CD14-positive monocyte (primary cell): ENCODE results near the gene AKAP3. TPM values are rescaled to one million over a fixed set of nuclear protein-coding genes. Genes with fewer than 3 reads are reported as not detected.

Experiments used
- DNase-seq, 3 donors: peaks; one replicate each; pipeline ENCODE4 v3.0.0-alpha.2; 2011 to 2022
- H2AFZ ChIP-seq: 2 replicates; pipeline ENCODE4 v1.6.0; 2012; ENCODE audit warnings: mild to moderate bottlenecking, low read depth, low read length, inconsistent platforms; ENCODE audit not compliant: insufficient read depth, poor library complexity, severe bottlenecking
- H3K27ac ChIP-seq, 2 donors: 1 replicate in 1 of 2; 2 replicates in 1 of 2; pipeline ENCODE4 v1.5.1; 2012 to 2013; ENCODE audit warnings: low read length in 2 of 2, control low read depth in 1 of 2, inconsistent platforms in 1 of 2, low read depth in 1 of 2, mild to moderate bottlenecking in 1 of 2
- H3K27me3 ChIP-seq, 2 donors: one replicate each; pipeline versions ENCODE4 v1.6.0 to v1.6.1; 2011 to 2013; ENCODE audit warnings: low read length in 2 of 2; ENCODE audit not compliant: control insufficient read depth in 2 of 2, insufficient read depth in 2 of 2
- H3K36me3 ChIP-seq, 2 donors: replicated peaks in 1 of 2; 1 replicate in 1 of 2; 2 replicates in 1 of 2; pipeline versions ENCODE4 v1.5.1 to v1.6.1; 2012 to 2013; ENCODE audit warnings: low read length in 2 of 2, control low read depth in 1 of 2, inconsistent platforms in 1 of 2, mild to moderate bottlenecking in 1 of 2; ENCODE audit not compliant: insufficient read depth in 2 of 2, control insufficient read depth in 1 of 2
- H3K4me1 ChIP-seq, 2 donors: 1 replicate in 1 of 2; 2 replicates in 1 of 2; pipeline versions ENCODE4 v1.5.1 to v1.6.1; 2012 to 2013; ENCODE audit warnings: low read length in 2 of 2, control low read depth in 1 of 2, inconsistent platforms in 1 of 2, mild to moderate bottlenecking in 1 of 2, moderate library complexity in 1 of 2; ENCODE audit not compliant: insufficient read depth in 2 of 2, control insufficient read depth in 1 of 2
- H3K4me2 ChIP-seq: replicated peaks from 2 replicates; pipeline ENCODE3; 2012; ENCODE audit warnings: low read length, moderate library complexity, mild to moderate bottlenecking; ENCODE audit not compliant: poor library complexity, severe bottlenecking; ENCODE audit errors: extremely low read depth
- H3K4me3 ChIP-seq, 3 experiments: fragments of 200-600 bp in 1 of 3; sonication (generic) in 1 of 3; replicated peaks in 1 of 3; 1 replicate in 2 of 3; 2 replicates in 1 of 3; pipeline ENCODE4 v1.5.1; 2011 to 2013; ENCODE audit warnings: low read length in 3 of 3, mild to moderate bottlenecking in 3 of 3, control low read depth in 2 of 3, low read depth in 2 of 3, inconsistent platforms in 1 of 3, moderate library complexity in 1 of 3
- H3K79me2 ChIP-seq: 2 replicates; pipeline ENCODE4 v1.6.0; 2012; ENCODE audit warnings: mild to moderate bottlenecking, control low read depth, inconsistent platforms, low read length, moderate library complexity; ENCODE audit not compliant: insufficient read depth
- H3K9ac ChIP-seq: 2 replicates; pipeline ENCODE4 v1.6.0; 2017; ENCODE audit warnings: low read length, mild to moderate bottlenecking; ENCODE audit not compliant: insufficient read depth, poor library complexity, severe bottlenecking
- H3K9me3 ChIP-seq, 2 donors: replicated peaks in 1 of 2; 1 replicate in 1 of 2; 2 replicates in 1 of 2; pipeline versions ENCODE4 v1.5.1 to v1.6.1; 2012 to 2013; ENCODE audit warnings: low read length in 2 of 2, control low read depth in 1 of 2; ENCODE audit not compliant: control insufficient read depth in 1 of 2, insufficient read depth in 1 of 2
- H4K20me1 ChIP-seq: 2 replicates; pipeline ENCODE4 v1.6.0; 2012; ENCODE audit warnings: mild to moderate bottlenecking, low read length, control low read depth, moderate library complexity; ENCODE audit not compliant: insufficient read depth
- H3K27ac Mint-ChIP-seq, 7 donors: one replicate each; pipeline ENCODE4 v1.8.0; 2020; ENCODE audit warnings: mild to moderate bottlenecking in 7 of 7, mixed read lengths in 7 of 7, moderate library complexity in 6 of 7, inconsistent platforms in 2 of 7
- H3K27me3 Mint-ChIP-seq, 3 donors: one replicate each; pipeline ENCODE4 v1.8.0; 2021 to 2022; ENCODE audit warnings: low read depth in 3 of 3, mild to moderate bottlenecking in 3 of 3, mixed read lengths in 3 of 3, moderate library complexity in 3 of 3, inconsistent platforms in 1 of 3
- H3K36me3 Mint-ChIP-seq, 2 donors: one replicate each; pipeline ENCODE4 v1.8.0; 2020; ENCODE audit warnings: mixed read lengths in 2 of 2, inconsistent platforms in 1 of 2, mild to moderate bottlenecking in 1 of 2
- H3K4me1 Mint-ChIP-seq: one replicate; pipeline ENCODE4 v1.8.0; 2020; ENCODE audit warnings: mild to moderate bottlenecking, mixed read lengths
- H3K4me3 Mint-ChIP-seq, 2 donors: one replicate each; pipeline ENCODE4 v1.8.0; 2020; ENCODE audit warnings: mild to moderate bottlenecking in 2 of 2, mixed read lengths in 2 of 2, moderate library complexity in 1 of 2
- H3K9me3 Mint-ChIP-seq, 7 donors: one replicate each; pipeline ENCODE4 v1.8.0; 2020 to 2022; ENCODE audit warnings: mixed read lengths in 7 of 7, mild to moderate bottlenecking in 6 of 7, moderate library complexity in 6 of 7, inconsistent platforms in 2 of 7
- CTCF ChIP-seq: fragments of 200-600 bp; IDR thresholded peaks from one replicate; pipeline ENCODE4 v1.8.0; 2022; ENCODE audit warnings: antibody characterized with exemption, mild to moderate bottlenecking
- WGBS: methylation state at CpG from one replicate; pipeline ENCODE4 v1.1.5; 2013; ENCODE audit warnings: missing lambda C conversion rate; ENCODE audit not compliant: insufficient coverage; 5-methylcytosine and 5-hydroxymethylcytosine counted together
- intact Hi-C, 2 donors: fragments of 100-400 bp; cut with micrococcal nuclease; formaldehyde crosslinking; loops; one replicate each; pipeline versions ENCODE4 v1.15.0 to v1.15.1; 2023
- polyA plus RNA-seq, 3 donors: library from polyadenylated mRNA; depleted of rRNA in 1 of 3; unstranded in 2 of 3; stranded (reverse) in 1 of 3; fragments of 300-500 nt in 2 of 3; fragments of >200 nt in 1 of 3; fragmentation: Illumina TruSeq in 2 of 3; gene quantifications; 1 replicate in 2 of 3; 2 replicates in 1 of 3; pipeline ENCODE4 v1.2.3, GENCODE V29; 2012 to 2021

The AKAP3 gene
- polyA plus RNA-seq, 3 donors: 0.08 TPM; not detected in 2

GRCh38 chr12:4621511-4621910, 27.3 kb downstream of the AKAP3 start:
- H3K4me1 ChIP-seq: no peaks in the 10 kb centered on the region
- H3K4me3 Mint-ChIP-seq: no peak overlapping the region
- peaks cover 0 to 4% (median 0%) of the 10 kb centered on the region in 7 donors for H3K9me3 Mint-ChIP-seq
- no peaks in the 10 kb centered on the region for H3K9me3 ChIP-seq
- no peaks in the 10 kb centered on the region for H3K27me3 ChIP-seq
- peaks cover 2 to 8% (median 3%) of the 10 kb centered on the region in 3 donors for H3K27me3 Mint-ChIP-seq
- H4K20me1 ChIP-seq: no peaks in the 10 kb centered on the region
- no peaks in the 10 kb centered on the region for H3K36me3 Mint-ChIP-seq
- H3K27ac Mint-ChIP-seq: no peak overlapping the region
- no peak for DNase-seq
- no peak overlapping the region for H3K27ac ChIP-seq
- H3K4me1 Mint-ChIP-seq: no peaks in the 10 kb centered on the region
- WGBS: no CpG with 5 or more reads among the region's 3 CpGs
- no peak overlapping the region for H2AFZ ChIP-seq
- no peak for TF ChIP-seq CTCF
- H3K4me2 ChIP-seq: no peak overlapping the region
- no peak overlapping the region for H3K9ac ChIP-seq
- H3K79me2 ChIP-seq: no peaks in the 10 kb centered on the region
- no peaks in the 10 kb centered on the region for H3K36me3 ChIP-seq
- no peak overlapping the region for H3K4me3 ChIP-seq
- intact Hi-C loops: no loop called here

- no peak overlapping the region for H3K4me2 ChIP-seq
- WGBS: 94% methylated on average over 2 of the region's 9 CpGs
- no peak for TF ChIP-seq CTCF
- no peaks in the 10 kb centered on the region for H3K79me2 ChIP-seq
- intact Hi-C loops: no loop called here
- H2AFZ ChIP-seq: no peak overlapping the region
- H3K36me3 Mint-ChIP-seq: peaks cover 39 to 40% of the 10 kb centered on the region in 2 donors
- no peak overlapping the region for H3K27ac Mint-ChIP-seq
- no peak for DNase-seq
- H3K4me3 Mint-ChIP-seq: no peak overlapping the region
- H3K4me1 Mint-ChIP-seq: no peaks in the 10 kb centered on the region
- no peaks in the 10 kb centered on the region for H3K9me3 Mint-ChIP-seq
- no peak overlapping the region for H3K4me3 ChIP-seq
- H3K9me3 ChIP-seq: no peaks in the 10 kb centered on the region
- peaks cover 0 to 2% (median 0%) of the 10 kb centered on the region in 3 donors for H3K27me3 Mint-ChIP-seq
- no peaks in the 10 kb centered on the region for H4K20me1 ChIP-seq
- no peaks in the 10 kb centered on the region for H3K4me1 ChIP-seq
- peaks cover 36 to 53% of the 10 kb centered on the region in 2 donors for H3K36me3 ChIP-seq
- H3K27me3 ChIP-seq: no peaks in the 10 kb centered on the region
- H3K9ac ChIP-seq: no peak overlapping the region
- no peak overlapping the region for H3K27ac ChIP-seq
Measured at GRCh38 chr12:4615667-4616066, 33.2 kb downstream of the AKAP3 start.
